GM19239 (cell line): ENCODE measurements around the gene CLSTN1.
A peak's percentile ranks its signal among the peaks of the same experiment; 100 is the strongest.

Experiments used
- DNase-seq: peaks from one replicate; pipeline ENCODE4 v3.0.0; 2011; ENCODE audit warnings: low spot score; ENCODE audit not compliant: insufficient read length
- FAIRE-seq: peaks from 2 replicates; lab custom pipeline; 2011; peaks lifted over from hg19 to GRCh38; lab: Jason Lieb, UNC

The CLSTN1 gene

DNA sequence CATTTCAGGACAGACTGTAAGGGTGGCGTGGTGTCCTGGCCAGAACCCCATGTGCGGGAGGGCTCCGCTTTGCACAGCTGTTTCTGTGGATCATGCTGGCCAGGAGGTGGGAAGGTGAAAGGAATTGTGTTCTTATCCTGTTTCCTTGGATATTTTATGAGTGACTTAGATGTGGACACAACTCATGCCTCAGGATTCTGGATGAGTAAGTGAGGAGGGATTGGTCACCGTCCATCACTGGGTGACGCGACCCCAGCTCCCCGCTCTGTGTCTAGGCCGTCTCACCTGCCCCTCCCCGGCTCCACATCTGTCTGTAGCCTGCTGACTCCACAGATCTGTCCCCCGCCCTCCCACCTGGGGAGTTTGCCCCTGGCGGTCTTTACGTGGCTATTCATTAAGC lies 123.4 kb downstream of the CLSTN1 start:
- FAIRE-seq (no peak), DNase-seq (no peak)

DNA sequence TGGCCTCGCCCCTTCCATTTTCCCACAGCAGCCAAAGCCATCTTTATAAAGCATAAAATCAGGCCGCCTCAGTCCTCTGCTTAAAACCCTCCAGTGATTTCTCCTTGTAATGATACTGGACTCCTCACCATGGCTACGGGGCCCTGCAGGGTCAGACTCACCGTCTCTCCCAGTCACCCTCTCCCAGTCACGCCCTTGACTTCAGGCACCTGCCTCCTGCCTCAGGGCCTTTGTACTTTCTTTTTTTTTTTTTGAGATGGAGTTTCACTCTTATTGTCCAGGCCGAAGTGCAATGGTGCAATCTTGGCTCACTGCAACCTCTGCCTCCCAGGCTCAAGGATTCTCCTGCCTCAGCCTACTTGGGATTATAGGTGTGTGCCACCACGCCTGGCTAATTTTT lies 124.4 kb downstream of the CLSTN1 start:
- FAIRE-seq = no peak
- no peak for DNase-seq

DNA sequence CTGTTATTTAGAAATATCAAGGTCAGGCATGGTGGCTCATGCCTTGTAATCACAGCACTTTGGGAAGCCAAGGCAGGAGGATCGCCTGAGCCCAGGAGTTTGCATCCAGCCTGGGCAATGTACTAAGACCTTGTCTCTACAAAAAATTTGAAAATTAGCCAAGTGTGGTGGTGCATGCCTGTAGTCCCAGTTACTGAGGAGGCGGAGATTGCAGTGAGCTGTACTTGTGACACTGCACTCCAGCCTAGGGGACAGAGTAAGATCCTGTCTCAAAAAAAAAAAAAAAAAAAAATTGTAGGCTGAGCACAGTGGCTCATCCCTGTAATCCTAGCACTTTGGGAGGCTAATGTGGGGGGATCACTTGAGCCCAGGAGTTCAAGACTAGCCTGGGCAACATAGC lies 127.0 kb downstream of the CLSTN1 start:
- DNase-seq = no peak
- no peak for FAIRE-seq

DNA sequence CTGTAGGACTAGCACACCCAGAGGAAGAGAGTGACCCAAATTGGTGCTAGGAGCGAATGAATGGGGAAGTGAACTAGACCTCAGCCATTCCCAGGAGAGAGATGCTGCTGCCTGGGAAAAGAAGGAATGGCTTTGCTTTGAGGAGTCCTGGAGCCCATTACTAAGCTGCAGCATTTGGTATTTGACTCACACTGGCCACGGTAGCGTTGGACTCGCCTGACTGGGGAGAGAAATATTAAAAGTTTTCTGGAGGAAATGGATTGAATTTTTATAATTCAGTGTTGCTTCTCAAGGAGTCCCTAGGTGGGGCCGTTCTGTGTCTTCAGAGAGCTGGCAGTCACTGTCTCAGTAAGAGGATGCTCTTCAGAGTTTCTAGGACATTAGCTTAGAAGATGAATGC lies 132.1 kb downstream of the CLSTN1 start:
- DNase-seq = no peak
- FAIRE-seq = no peak

DNA sequence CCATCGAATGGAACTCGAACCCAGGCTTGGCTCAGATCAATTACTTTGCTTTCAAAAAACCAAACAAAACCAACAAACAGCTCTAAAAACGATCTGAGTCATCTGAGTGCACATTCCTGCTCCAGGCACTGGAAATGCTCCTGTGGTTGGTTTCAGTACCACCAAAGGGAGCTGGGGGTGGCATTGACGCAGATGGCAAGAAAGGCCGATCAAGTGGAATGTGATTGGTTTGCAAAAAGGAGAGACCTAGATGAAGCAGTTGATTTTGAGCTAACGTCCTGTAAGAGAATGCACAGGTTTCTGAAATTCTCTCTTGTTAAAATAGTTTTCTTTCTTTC lies 132.7 kb downstream of the CLSTN1 start:
- DNase-seq (no peak), FAIRE-seq (no peak)

DNA sequence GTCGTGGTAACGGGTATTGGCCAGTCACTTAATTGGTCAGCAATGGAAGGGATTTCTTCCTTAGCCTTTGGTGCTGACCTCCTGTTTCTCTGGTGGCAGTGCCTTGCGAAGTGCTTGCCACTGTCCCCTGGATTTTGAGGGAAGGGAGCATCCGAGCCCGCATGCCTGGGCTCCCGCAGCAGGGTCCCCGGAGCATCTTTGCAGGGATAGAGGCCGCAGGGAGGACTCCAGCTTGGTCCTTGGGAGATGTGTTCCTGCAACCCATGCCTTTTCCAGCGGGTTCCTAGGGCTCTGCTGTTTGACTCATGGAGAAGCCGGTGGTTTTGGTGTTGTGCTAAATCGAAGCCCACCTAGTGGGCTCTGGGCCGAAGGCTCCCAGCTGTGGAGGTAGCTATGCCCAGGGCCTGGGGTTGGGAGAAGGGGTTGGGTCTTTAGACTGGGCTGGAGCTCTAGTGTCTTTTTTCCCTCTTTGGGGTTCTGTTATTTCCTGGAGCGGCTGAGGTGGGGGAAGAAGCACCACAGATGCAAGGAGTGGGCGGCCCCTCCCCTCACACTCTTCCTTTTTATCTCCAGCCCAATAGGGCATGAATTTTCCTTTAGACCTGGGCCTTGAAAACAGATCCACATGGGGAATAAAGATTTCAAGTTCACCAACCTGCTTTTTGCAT lies 133.2 kb downstream of the CLSTN1 start:
- FAIRE-seq (no peak), DNase-seq (no peak)

DNA sequence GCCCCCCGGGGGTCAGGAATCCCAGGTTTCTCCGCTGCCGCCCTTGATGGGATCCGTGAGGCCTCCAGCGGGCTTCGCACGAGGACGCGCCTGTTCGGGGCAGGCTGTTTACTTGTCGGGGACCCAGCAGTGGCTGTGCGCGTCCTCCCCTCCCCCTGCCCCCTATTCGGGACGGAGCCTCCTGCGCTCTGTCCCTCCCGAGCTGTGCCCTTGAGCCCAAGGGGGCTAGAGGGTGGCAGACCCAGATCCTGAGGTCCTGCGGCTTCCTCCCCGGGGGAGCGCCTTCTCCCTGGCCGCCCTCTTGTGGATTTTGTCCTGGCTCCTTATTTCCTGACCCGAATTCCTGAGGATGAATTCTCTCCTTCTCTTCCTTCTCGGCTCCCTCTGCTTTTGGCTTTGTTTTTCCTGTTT lies 133.8 kb downstream of the CLSTN1 start:
- DNase-seq (no peak), FAIRE-seq (peak; percentile 72)

DNA sequence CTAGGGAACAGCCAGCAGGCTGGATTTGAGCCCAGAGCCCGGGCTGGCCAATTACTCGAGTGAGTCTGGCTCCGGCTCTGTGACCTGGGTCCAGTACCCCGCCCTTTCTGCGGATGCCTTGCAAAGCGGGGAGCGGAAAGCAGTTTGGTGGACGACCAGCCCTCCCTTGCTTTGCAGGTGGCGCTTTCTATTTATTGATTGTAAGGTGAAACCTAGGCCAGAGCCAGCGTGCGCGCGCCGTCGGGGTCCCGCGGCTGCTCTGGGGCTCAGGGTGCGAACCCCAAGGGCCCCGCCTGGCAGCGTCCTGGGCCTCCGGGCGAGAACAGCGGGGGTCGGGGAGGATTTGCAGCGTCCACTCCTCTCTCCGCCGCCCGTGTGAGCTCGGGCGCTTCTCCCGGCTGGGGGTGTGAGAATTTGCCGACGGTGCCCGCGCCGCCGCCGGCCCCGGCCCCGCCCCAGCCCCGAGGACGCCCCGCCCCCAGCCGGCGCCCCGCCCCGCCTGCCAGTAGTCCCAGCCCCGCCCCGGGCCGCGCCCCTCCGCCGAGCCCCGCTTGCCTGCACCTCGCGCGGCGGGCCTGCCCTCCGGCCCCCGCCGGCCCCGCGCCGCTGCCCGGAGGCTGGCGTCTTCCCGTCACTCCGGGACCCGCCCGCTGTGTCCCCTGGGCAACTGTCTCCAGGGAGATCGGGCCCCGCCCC lies 134.6 kb downstream of the CLSTN1 start:
- FAIRE-seq (no peak), DNase-seq (peak; percentile 83)

DNA sequence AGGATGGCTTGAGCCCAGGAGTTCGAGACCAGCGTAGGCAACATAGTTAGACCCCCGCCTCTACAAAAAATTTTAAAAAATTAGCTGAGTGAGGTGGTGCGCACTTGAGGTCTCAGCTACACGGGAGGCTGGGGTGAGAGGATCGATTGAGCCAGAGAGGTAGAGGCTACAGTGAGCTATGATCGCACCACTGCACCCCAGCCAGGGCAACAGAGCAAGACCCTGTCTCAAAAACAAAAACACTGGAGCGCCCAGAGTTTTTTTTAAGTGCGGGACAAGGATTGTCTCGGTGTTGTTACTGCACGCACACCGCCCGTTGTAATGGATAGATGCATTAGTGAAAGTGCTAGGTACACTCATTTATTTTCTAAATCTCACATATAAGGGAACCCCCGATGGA lies 135.2 kb downstream of the CLSTN1 start:
- FAIRE-seq (peak; percentile 80), DNase-seq (no peak)

DNA sequence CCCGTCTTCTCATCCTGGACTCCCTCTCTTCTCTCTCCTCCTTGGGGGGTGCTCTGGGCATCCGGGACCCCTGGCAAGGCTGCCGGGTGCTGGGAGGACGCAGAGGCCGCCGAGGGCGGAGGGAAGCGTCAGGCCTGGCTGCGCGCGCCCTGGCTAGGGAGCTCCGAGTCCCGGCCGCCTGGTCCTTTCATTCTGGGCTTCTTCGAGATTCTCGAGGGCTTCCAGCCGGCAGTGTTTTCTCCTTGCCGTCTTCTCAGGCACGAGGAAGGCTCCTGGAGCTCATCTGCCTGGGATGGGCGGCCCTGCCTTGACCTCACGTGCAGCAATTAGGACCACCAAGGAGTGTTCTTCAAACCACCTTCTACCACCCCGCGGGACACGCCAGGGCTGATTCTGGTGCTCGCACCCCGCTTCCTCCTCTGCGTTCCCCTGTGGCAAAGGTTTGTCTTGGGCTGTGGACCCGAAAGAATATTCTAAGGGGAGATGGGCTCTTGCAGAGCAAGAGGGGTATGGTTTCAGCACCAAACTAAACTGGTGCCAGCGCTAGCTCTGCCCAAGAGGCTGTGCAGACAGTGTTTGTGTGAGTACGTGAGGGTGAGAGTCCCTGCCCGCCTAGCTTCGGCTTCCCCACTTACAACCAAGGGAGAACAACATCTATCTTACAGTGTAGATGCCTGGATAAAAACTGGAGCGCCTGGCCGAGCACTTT lies 135.7 kb downstream of the CLSTN1 start:
- FAIRE-seq (no peak), DNase-seq (no peak)

DNA sequence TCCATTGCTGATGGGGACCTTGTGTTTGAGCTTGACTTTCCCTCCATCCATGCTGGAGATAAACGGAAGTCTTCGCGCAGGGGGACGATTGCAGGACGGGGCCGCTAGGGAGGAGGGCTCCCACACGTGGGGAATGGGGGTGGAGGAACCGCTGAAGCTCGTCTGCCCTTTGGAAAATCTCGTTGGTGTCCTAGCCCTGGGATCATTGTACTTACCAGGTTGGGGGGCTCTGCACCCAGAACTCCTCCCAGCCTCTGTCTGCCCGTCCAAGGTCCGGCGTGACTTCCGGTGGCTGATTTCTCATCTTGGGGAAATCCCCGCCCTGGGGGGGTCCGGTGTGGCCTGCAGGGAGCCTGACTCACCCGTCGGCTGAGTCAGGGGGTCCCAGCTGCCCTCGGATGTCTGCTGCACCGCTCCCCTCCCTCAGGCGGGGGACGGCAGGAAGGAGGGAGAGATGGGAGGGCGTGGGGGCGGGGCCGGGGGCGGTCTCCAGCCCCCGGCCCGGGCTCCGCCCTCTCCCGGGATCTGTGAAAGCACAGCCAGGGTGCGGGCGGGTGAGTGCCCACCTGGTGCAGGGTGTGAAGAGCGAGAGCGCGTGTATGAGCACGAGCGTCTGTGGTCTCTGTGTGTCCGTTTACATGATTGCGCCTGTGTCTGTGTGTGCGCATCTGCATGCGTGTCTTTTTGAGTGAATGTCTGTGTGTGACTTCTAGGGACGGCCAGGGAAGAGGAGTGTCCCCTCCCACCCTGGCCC lies 136.5 kb downstream of the CLSTN1 start:
- DNase-seq (no peak), FAIRE-seq (peak; percentile 89)

DNA sequence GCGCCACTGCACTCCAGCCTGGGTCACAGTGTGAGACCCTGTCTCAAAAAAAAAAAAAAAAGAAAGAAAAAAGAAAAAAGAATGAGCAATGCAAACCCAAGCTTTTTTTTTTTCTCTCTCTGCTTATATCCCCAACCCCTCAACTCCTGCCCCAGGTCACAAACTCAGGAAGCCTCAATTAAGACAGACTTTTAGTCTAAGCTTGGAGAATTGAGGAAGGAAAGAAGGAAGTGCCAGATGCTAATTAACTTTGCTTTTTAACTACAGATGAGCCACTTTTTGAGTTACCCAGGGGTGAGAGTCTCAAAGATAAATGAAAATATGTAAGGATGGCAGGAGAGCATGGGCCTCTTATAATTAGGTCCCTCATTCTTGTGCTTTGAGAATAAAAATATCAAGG lies 139.0 kb downstream of the CLSTN1 start:
- no peak for DNase-seq
- no peak for FAIRE-seq

DNA sequence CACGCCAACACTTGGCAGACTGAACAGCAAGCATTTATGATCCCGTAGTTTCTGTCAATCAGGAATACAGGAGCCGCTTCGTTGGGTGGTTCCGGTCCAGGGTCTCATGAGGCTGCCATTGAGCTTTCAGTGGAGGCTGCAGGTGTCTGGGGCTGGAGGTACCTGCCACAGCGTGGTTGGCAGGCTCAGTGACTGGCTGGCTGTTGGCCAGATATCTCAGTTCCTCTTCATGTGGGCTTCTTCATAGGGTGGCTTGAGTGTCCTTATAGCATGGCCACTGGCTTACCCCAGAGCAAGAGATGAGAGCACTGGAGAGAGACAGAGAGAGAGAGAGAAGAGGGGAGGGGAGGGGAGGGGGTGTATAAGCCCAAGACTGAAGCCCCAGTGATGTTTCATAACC lies 142.9 kb downstream of the CLSTN1 start:
- FAIRE-seq (no peak), DNase-seq (no peak)

DNA sequence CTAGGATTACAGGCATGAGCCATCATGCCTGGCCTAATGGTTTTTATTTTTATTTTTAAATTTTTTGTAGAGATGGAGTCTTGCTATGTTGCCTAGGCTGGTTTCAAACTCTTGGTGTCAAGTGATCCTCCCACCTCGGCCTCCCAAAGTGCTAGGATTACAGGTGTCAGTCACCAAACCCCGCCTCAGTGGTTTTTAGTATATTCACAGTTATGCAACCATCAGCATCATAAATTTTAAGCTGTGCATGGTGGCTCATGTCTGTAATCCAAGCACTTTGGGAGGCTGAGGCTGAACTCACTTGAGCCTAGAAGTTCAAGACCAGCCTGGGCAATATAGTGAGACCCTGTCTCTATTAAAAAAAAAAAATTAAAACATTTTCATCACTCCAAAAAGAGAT lies 143.7 kb downstream of the CLSTN1 start:
- FAIRE-seq (no peak), DNase-seq (no peak)
